ENCODE measurements around the gene SLC43A3. TPM values are rescaled to one million over a fixed set of nuclear protein-coding genes. Genes with fewer than 3 reads are reported as not detected.
"Not testable (repeated sequence)": the region's sequence is repeated elsewhere in the genome, so short reads cannot be mapped to it uniquely, and the experiment has no call there.

Gene SLC43A3
- total RNA-seq, 1 donor from 2014 or later = 211 TPM

GRCh38 chr11:57446055-57446454 lies 19.1 kb upstream of the SLC43A3 start:
- no peak for TF ChIP-seq CTCF (IDR thresholded peaks at IDR 0.05)
- Histone ChIP-seq H3K4me3 (no peak overlapping the region), H3K4me1 (no peaks in the 10 kb centered on the region), H3K9me3 (no peaks in the 10 kb centered on the region), H3K27ac (no peak overlapping the region), H3K27me3 (no peaks in the 10 kb centered on the region), H3K36me3 (no peaks in the 10 kb centered on the region)
- no peak for DNase-seq (ENCODE audit: low spot score in 2 of 2)
- intact Hi-C loops (cut with DNase I) = no loop called here

GRCh38 chr11:57445122-57445394 lies 18.1 kb upstream of the SLC43A3 start:
- H3K4me1 ChIP-seq; H3K27ac ChIP-seq; DNase-seq (ENCODE audit: low spot score in 2 of 2); intact Hi-C loops (cut with DNase I); H3K27me3 ChIP-seq; H3K4me3 ChIP-seq; H3K36me3 ChIP-seq; H3K9me3 ChIP-seq: not testable (repeated sequence)

- no peak for DNase-seq (ENCODE audit: low spot score in 2 of 2)
- TF ChIP-seq CTCF (IDR thresholded peaks at IDR 0.05) = no peak
- no peak overlapping the region for H3K27ac ChIP-seq
- no peaks in the 10 kb centered on the region for H3K9me3 ChIP-seq
- H3K36me3 ChIP-seq = no peaks in the 10 kb centered on the region
- H3K4me1 ChIP-seq = no peaks in the 10 kb centered on the region
- H3K4me3 ChIP-seq = no peak overlapping the region
- H3K27me3 ChIP-seq = no peaks in the 10 kb centered on the region
- intact Hi-C loops (cut with DNase I) = no loop called here
These were observed 17.6 kb upstream of the SLC43A3 start for GRCh38 chr11:57444362-57445121.

- Histone ChIP-seq H3K27me3 (no peaks in the 10 kb centered on the region), H3K9me3 (no peaks in the 10 kb centered on the region), H3K36me3 (no peaks in the 10 kb centered on the region), H3K27ac (no peak overlapping the region), H3K4me1 (no peaks in the 10 kb centered on the region), H3K4me3 (no peak overlapping the region)
- intact Hi-C loops (cut with DNase I) = no loop called here
- TF ChIP-seq CTCF (IDR thresholded peaks at IDR 0.05) = no peak
- no peak for DNase-seq (ENCODE audit: low spot score in 2 of 2)
These were observed 14.0 kb upstream of the SLC43A3 start for GRCh38 chr11:57440744-57441414.

GRCh38 chr11:57439786-57440185 lies 12.9 kb upstream of the SLC43A3 start:
- Histone ChIP-seq H3K27me3 (no peaks in the 10 kb centered on the region), H3K36me3 (no peaks in the 10 kb centered on the region), H3K4me1 (peaks cover 0 to 4% of the 10 kb centered on the region in 2 donors), H3K4me3 (no peak overlapping the region), H3K9me3 (no peaks in the 10 kb centered on the region), H3K27ac (no peak overlapping the region)
- TF ChIP-seq CTCF (IDR thresholded peaks at IDR 0.05) = no peak
- intact Hi-C loops (cut with DNase I) = no loop called here
- DNase-seq (ENCODE audit: low spot score in 2 of 2) = no peak

GRCh38 chr11:57438345-57439285 lies 11.7 kb upstream of the SLC43A3 start:
- intact Hi-C loops (cut with DNase I) = no loop called here

More at GRCh38 chr11:57438345-57439285, 11.7 kb upstream of the SLC43A3 start:
- H3K36me3 ChIP-seq = no peaks in the 10 kb centered on the region
- H3K27me3 ChIP-seq = no peaks in the 10 kb centered on the region
- no peak for DNase-seq (ENCODE audit: low spot score in 2 of 2)
- H3K4me3 ChIP-seq = no peak overlapping the region
- peaks cover 0 to 4% of the 10 kb centered on the region in 2 donors for H3K4me1 ChIP-seq
- H3K27ac ChIP-seq = no peak overlapping the region
- no peak for TF ChIP-seq CTCF (IDR thresholded peaks at IDR 0.05)
- no peaks in the 10 kb centered on the region for H3K9me3 ChIP-seq
